Upper lobe of left lung (tissue), 4 donors: Measurements from ENCODE around the gene AGA.

Source experiments
- CTCF ChIP-seq, 6 experiments: fragments of 450-650 bp in 4 of 6; fragments of 200-600 bp in 2 of 6; sonication (generic) in 2 of 6; IDR thresholded peaks; one replicate each; pipeline ENCODE4 v1.5.1; 2016 to 2019; ENCODE audit warnings: antibody characterized with exemption in 6 of 6
- EP300 ChIP-seq, 4 donors: sonication (generic); formaldehyde crosslinking; IDR thresholded peaks; one replicate each; pipeline ENCODE4 v1.5.1; 2017; ENCODE audit warnings: antibody characterized with exemption in 4 of 4, control low read depth in 2 of 4
- POLR2A ChIP-seq, 4 donors: fragments of 450-650 bp; IDR thresholded peaks; one replicate each; pipeline ENCODE4 v1.5.1; 2016 to 2017; ENCODE audit warnings: antibody characterized with exemption in 4 of 4, mild to moderate bottlenecking in 2 of 4

- TF ChIP-seq POLR2A (IDR thresholded peaks at IDR 0.05), result no peak
- no peak for TF ChIP-seq EP300 (IDR thresholded peaks at IDR 0.05)
- no peak for TF ChIP-seq CTCF (IDR thresholded peaks at IDR 0.05)
Measured at GRCh38 chr4:177483271-177483670, 41.0 kb upstream of the AGA start.
